Inflammatory macrophage treated with lipopolysaccharide for 1 hour (primary cell): ENCODE measurements around the gene SYT17.
"Not testable (repeated sequence)": the region's sequence is repeated elsewhere in the genome, so short reads cannot be mapped to it uniquely, and the experiment has no call there.

Experiments
- DNase-seq, 2 donors: peaks; one replicate each; pipeline ENCODE4 v3.0.0-alpha.2; 2020 to 2022

SYT17 gene

GRCh38 chr16:19174478-19174877 lies 6.4 kb downstream of the SYT17 start:
- no peak for DNase-seq

- DNase-seq, result peak; percentile 41 to 53
Observed at GRCh38 chr16:19175492-19176262, 7.6 kb downstream of the SYT17 start.

- no peak for DNase-seq
Observed at GRCh38 chr16:19177111-19177739, 9.2 kb downstream of the SYT17 start.

GRCh38 chr16:19179546-19180490 lies 11.8 kb downstream of the SYT17 start:
- peak; percentile 90 to 95 for DNase-seq

- no peak for DNase-seq
Observed at GRCh38 chr16:19180741-19181140, 12.7 kb downstream of the SYT17 start.

GRCh38 chr16:19182481-19182880 lies 14.4 kb downstream of the SYT17 start:
- no peak for DNase-seq

GRCh38 chr16:19183187-19183586 lies 15.1 kb downstream of the SYT17 start:
- no peak for DNase-seq

- peak in 1 of 2 donors; percentile 27 for DNase-seq
Observed at GRCh38 chr16:19184823-19185509, 16.9 kb downstream of the SYT17 start.

- DNase-seq, result no peak
Observed at GRCh38 chr16:19185510-19185851, 17.4 kb downstream of the SYT17 start.

- DNase-seq, result no peak
Observed at GRCh38 chr16:19186408-19186807, 18.4 kb downstream of the SYT17 start.

- DNase-seq, result not testable (repeated sequence)
Observed at GRCh38 chr16:19187961-19188360, 19.9 kb downstream of the SYT17 start.

GRCh38 chr16:19188406-19188805 lies 20.4 kb downstream of the SYT17 start:
- no peak for DNase-seq

GRCh38 chr16:19192865-19193264 lies 24.8 kb downstream of the SYT17 start:
- DNase-seq, result no peak

- no peak for DNase-seq
Observed at GRCh38 chr16:19196871-19197270, 28.8 kb downstream of the SYT17 start.

GRCh38 chr16:19203374-19203966 lies 35.4 kb downstream of the SYT17 start:
- DNase-seq, result no peak

- DNase-seq, result peak; percentile 90 to 93
Observed at GRCh38 chr16:19210280-19210924, 42.4 kb downstream of the SYT17 start.

- peak in 1 of 2 donors; percentile 16 for DNase-seq
Observed at GRCh38 chr16:19210968-19211367, 42.9 kb downstream of the SYT17 start.

- DNase-seq, result no peak
Observed at GRCh38 chr16:19212059-19212458, 44.0 kb downstream of the SYT17 start.

- DNase-seq, result no peak
Observed at GRCh38 chr16:19213885-19214284, 45.8 kb downstream of the SYT17 start.

- DNase-seq, result no peak
Observed at GRCh38 chr16:19215705-19216104, 47.7 kb downstream of the SYT17 start.

GRCh38 chr16:19218581-19218980 lies 50.5 kb downstream of the SYT17 start:
- no peak for DNase-seq

- DNase-seq, result no peak
Observed at GRCh38 chr16:19219836-19220235, 51.8 kb downstream of the SYT17 start.
